Measurements from ENCODE around the gene JMJD1C. TPM values are rescaled to one million over a fixed set of nuclear protein-coding genes. Genes with fewer than 3 reads are reported as not detected.

Gene JMJD1C
- total RNA-seq, 1 donor from 2014 or later = 62.6 TPM

GRCh38 chr10:63429281-63429680 is 36.5 kb downstream of the JMJD1C start:
- H3K27me3 Mint-ChIP-seq = no peaks in the 10 kb centered on the region
- DNase-seq (ENCODE audit: extremely low spot score, unreplicated experiment) = no peak
- H3K36me3 Mint-ChIP-seq = peaks cover 22% of the 10 kb centered on the region
- peaks cover 29% of the 10 kb centered on the region for H3K4me1 Mint-ChIP-seq (ENCODE audit: unreplicated experiment)
- H3K27ac Mint-ChIP-seq = no peak overlapping the region
- peaks cover 15% of the 10 kb centered on the region for H3K9me3 Mint-ChIP-seq
- no peak overlapping the region for H3K4me3 Mint-ChIP-seq
- TF ChIP-seq, protein P1, sequence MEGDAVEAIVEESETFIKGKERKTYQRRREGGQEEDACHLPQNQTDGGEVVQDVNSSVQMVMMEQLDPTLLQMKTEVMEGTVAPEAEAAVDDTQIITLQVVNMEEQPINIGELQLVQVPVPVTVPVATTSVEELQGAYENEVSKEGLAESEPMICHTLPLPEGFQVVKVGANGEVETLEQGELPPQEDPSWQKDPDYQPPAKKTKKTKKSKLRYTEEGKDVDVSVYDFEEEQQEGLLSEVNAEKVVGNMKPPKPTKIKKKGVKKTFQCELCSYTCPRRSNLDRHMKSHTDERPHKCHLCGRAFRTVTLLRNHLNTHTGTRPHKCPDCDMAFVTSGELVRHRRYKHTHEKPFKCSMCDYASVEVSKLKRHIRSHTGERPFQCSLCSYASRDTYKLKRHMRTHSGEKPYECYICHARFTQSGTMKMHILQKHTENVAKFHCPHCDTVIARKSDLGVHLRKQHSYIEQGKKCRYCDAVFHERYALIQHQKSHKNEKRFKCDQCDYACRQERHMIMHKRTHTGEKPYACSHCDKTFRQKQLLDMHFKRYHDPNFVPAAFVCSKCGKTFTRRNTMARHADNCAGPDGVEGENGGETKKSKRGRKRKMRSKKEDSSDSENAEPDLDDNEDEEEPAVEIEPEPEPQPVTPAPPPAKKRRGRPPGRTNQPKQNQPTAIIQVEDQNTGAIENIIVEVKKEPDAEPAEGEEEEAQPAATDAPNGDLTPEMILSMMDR (conservative IDR thresholded peaks at IDR 0.05) = no peak

GRCh38 chr10:63427013-63427412 is 38.8 kb downstream of the JMJD1C start:
- Mint-ChIP-seq H3K9me3 (peaks cover 10% of the 10 kb centered on the region), H3K4me1 (ENCODE audit: unreplicated experiment) (peaks cover 25% of the 10 kb centered on the region), H3K4me3 (no peak overlapping the region), H3K36me3 (peaks cover 17% of the 10 kb centered on the region), H3K27me3 (no peaks in the 10 kb centered on the region), H3K27ac (no peak overlapping the region)
- DNase-seq (ENCODE audit: extremely low spot score, unreplicated experiment) = no peak
- TF ChIP-seq, protein P1 (conservative IDR thresholded peaks at IDR 0.05) = no peak

- Mint-ChIP-seq H3K4me3 (no peak overlapping the region), H3K36me3 (peaks cover 8% of the 10 kb centered on the region), H3K27me3 (no peaks in the 10 kb centered on the region), H3K9me3 (peaks cover 5% of the 10 kb centered on the region), H3K4me1 (ENCODE audit: unreplicated experiment) (peaks cover 25% of the 10 kb centered on the region), H3K27ac (no peak overlapping the region)
- TF ChIP-seq, protein P1 (conservative IDR thresholded peaks at IDR 0.05) = no peak
- DNase-seq (ENCODE audit: extremely low spot score, unreplicated experiment) = no peak
Observed at GRCh38 chr10:63425512-63425911, 40.3 kb downstream of the JMJD1C start.

DNA sequence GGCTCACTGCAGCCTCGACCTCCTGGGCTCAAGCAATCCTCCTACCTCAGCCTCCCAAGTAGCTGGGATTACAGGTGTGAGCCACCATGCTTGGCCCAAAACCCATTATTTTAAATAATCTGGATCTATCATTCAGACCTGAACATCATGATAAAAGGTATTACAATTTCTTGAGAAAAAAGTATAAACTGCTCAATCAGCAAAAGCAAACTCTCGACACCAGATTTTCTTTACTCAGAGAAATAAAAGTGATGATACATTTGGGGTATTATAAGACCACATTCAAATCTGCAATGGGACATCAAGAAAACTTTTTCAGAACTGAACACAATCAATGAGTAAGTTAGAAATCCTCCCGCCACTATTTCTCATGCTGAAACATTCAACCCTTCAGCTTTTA is 41.2 kb downstream of the JMJD1C start:
- TF ChIP-seq, protein P1 (conservative IDR thresholded peaks at IDR 0.05) = no peak
- Mint-ChIP-seq H3K27ac (no peak overlapping the region), H3K36me3 (peaks cover 3% of the 10 kb centered on the region), H3K9me3 (no peaks in the 10 kb centered on the region), H3K27me3 (no peaks in the 10 kb centered on the region), H3K4me1 (ENCODE audit: unreplicated experiment) (peaks cover 20% of the 10 kb centered on the region), H3K4me3 (no peak overlapping the region)
- no peak for DNase-seq (ENCODE audit: extremely low spot score, unreplicated experiment)

DNA sequence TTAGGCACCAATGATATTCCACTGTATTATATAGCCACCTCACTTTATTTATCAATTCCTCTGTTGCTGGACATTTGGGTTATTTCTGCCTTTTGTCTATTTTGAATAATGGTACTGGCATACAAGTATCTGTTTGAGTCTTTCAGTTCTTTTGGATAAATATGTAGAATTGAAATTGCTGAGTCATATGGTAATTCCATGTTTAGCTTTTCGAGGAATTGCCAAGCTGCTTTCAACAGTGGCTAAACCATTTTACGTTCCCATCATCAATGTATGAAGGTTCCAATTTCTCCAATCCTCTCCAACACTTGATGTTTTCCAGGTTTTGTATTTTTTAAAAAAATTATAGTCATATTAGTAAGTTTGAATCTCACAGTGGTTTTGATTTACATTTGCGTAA is 42.3 kb downstream of the JMJD1C start:
- TF ChIP-seq, protein P1 (conservative IDR thresholded peaks at IDR 0.05) = no peak
- Mint-ChIP-seq H3K27ac (no peak overlapping the region), H3K4me3 (no peak overlapping the region), H3K27me3 (no peaks in the 10 kb centered on the region), H3K4me1 (ENCODE audit: unreplicated experiment) (peaks cover 13% of the 10 kb centered on the region), H3K9me3 (no peaks in the 10 kb centered on the region), H3K36me3 (peaks cover 3% of the 10 kb centered on the region)
- DNase-seq (ENCODE audit: extremely low spot score, unreplicated experiment) = no peak

GRCh38 chr10:63421591-63421990 is 44.2 kb downstream of the JMJD1C start:
- Mint-ChIP-seq H3K36me3 (no peaks in the 10 kb centered on the region), H3K4me3 (no peak overlapping the region), H3K27me3 (no peaks in the 10 kb centered on the region), H3K4me1 (ENCODE audit: unreplicated experiment) (peaks cover 21% of the 10 kb centered on the region), H3K9me3 (no peaks in the 10 kb centered on the region), H3K27ac (peak overlapping the region; percentile 78)
- DNase-seq (ENCODE audit: extremely low spot score, unreplicated experiment) = no peak
- TF ChIP-seq, protein P1 (conservative IDR thresholded peaks at IDR 0.05) = no peak
